Nephron (organoid): Measurements from ENCODE around the gene FOXK1.

Experiments used
- H3K27ac Mint-ChIP-seq, 3 experiments: 2 replicates each; pipeline ENCODE4 v1.8.0; 2020; ENCODE audit warnings: mixed read lengths in 3 of 3, mild to moderate bottlenecking in 2 of 3, moderate library complexity in 1 of 3
- H3K27me3 Mint-ChIP-seq: 2 replicates; pipeline ENCODE4 v1.8.0; 2021; ENCODE audit warnings: low read depth, mild to moderate bottlenecking, moderate library complexity, mixed read lengths
- H3K36me3 Mint-ChIP-seq: 2 replicates; pipeline ENCODE4 v1.8.0; 2020; ENCODE audit warnings: low read depth, mixed read lengths
- H3K4me1 Mint-ChIP-seq: 2 replicates; pipeline ENCODE4 v1.8.0; 2020; ENCODE audit warnings: mixed read lengths
- H3K4me3 Mint-ChIP-seq, 3 experiments: 2 replicates each; pipeline ENCODE4 v1.8.0; 2020; ENCODE audit warnings: mild to moderate bottlenecking in 3 of 3, mixed read lengths in 3 of 3, moderate library complexity in 2 of 3
- H3K9me3 Mint-ChIP-seq: 2 replicates; pipeline ENCODE4 v1.8.0; 2020; ENCODE audit warnings: mixed read lengths
- CTCF ChIP-seq, 3 experiments: fragments of 200-600 bp; sonication (generic); IDR thresholded peaks; one replicate each; pipeline ENCODE4 v1.5.0; 2021; ENCODE audit warnings: antibody characterized with exemption in 3 of 3; ENCODE audit not compliant: unreplicated experiment in 3 of 3

FOXK1 gene

GRCh38 chr7:4740796-4741195, 58.7 kb downstream of the FOXK1 start:
- Mint-ChIP-seq H3K4me3 (no peak overlapping the region), H3K27ac (peak overlapping the region in 2 of 3 experiments; percentile 69 to 82), H3K4me1 (peaks cover 65% of the 10 kb centered on the region), H3K9me3 (no peaks in the 10 kb centered on the region), H3K36me3 (peaks cover 24% of the 10 kb centered on the region), H3K27me3 (no peaks in the 10 kb centered on the region)
- TF ChIP-seq CTCF (IDR thresholded peaks at IDR 0.05; ENCODE audit: unreplicated experiment in 3 of 3), result no peak

GRCh38 chr7:4742051-4742573, 60.0 kb downstream of the FOXK1 start:
- peak overlapping the region in 1 of 3 experiments; percentile 42 for H3K4me3 Mint-ChIP-seq
- no peaks in the 10 kb centered on the region for H3K9me3 Mint-ChIP-seq
- peaks cover 63% of the 10 kb centered on the region for H3K4me1 Mint-ChIP-seq
- H3K36me3 Mint-ChIP-seq, result peaks cover 32% of the 10 kb centered on the region
- no peak for TF ChIP-seq CTCF (IDR thresholded peaks at IDR 0.05; ENCODE audit: unreplicated experiment in 3 of 3)
- no peaks in the 10 kb centered on the region for H3K27me3 Mint-ChIP-seq
- H3K27ac Mint-ChIP-seq, result peak overlapping the region; percentile 87 to 96 (median 88)

GRCh38 chr7:4742852-4743251, 60.8 kb downstream of the FOXK1 start:
- Mint-ChIP-seq H3K27ac (peak overlapping the region; percentile 95 to 99 (median 96)), H3K27me3 (no peaks in the 10 kb centered on the region), H3K9me3 (no peaks in the 10 kb centered on the region), H3K4me3 (no peak overlapping the region), H3K36me3 (peaks cover 36% of the 10 kb centered on the region), H3K4me1 (peaks cover 64% of the 10 kb centered on the region)
- TF ChIP-seq CTCF (IDR thresholded peaks at IDR 0.05; ENCODE audit: unreplicated experiment in 3 of 3), result no peak

- Mint-ChIP-seq H3K27ac (peak overlapping the region; percentile 95 to 99 (median 96)), H3K4me1 (peaks cover 64% of the 10 kb centered on the region)
Measured at GRCh38 chr7:4744391-4745264, 62.5 kb downstream of the FOXK1 start.

GRCh38 chr7:4745265-4745919, 63.3 kb downstream of the FOXK1 start:
- peaks cover 61% of the 10 kb centered on the region for H3K4me1 Mint-ChIP-seq
- no peaks in the 10 kb centered on the region for H3K27me3 Mint-ChIP-seq
- TF ChIP-seq CTCF (IDR thresholded peaks at IDR 0.05; ENCODE audit: unreplicated experiment in 3 of 3), result no peak
- peaks cover 45% of the 10 kb centered on the region for H3K36me3 Mint-ChIP-seq
- peak overlapping the region; percentile 95 to 99 (median 96) for H3K27ac Mint-ChIP-seq
- peak overlapping the region; percentile 70 to 78 (median 76) for H3K4me3 Mint-ChIP-seq
- no peaks in the 10 kb centered on the region for H3K9me3 Mint-ChIP-seq

More at GRCh38 chr7:4744391-4745264, 62.5 kb downstream of the FOXK1 start:
- H3K9me3 Mint-ChIP-seq, result no peaks in the 10 kb centered on the region
- peaks cover 45% of the 10 kb centered on the region for H3K36me3 Mint-ChIP-seq
- peak overlapping the region; percentile 70 to 78 (median 76) for H3K4me3 Mint-ChIP-seq
- no peak for TF ChIP-seq CTCF (IDR thresholded peaks at IDR 0.05; ENCODE audit: unreplicated experiment in 3 of 3)
- no peaks in the 10 kb centered on the region for H3K27me3 Mint-ChIP-seq
